Breast epithelium (tissue), 3 donors: ENCODE results near the gene AMBP.

Source experiments
- CTCF ChIP-seq, 3 donors: fragments of 450-650 bp; IDR thresholded peaks; one replicate each; pipeline ENCODE4 v1.5.1; 2016 to 2017; ENCODE audit warnings: antibody characterized with exemption in 3 of 3, mild to moderate bottlenecking in 3 of 3, moderate library complexity in 3 of 3
- POLR2AphosphoS5 ChIP-seq, 3 donors: sonication (generic); formaldehyde crosslinking; IDR thresholded peaks; one replicate each; pipeline ENCODE4 v1.6.1; 2017; ENCODE audit warnings: antibody characterized with exemption in 3 of 3

GRCh38 chr9:114123031-114123977 lies 45.2 kb upstream of the AMBP start:
- no peak for TF ChIP-seq POLR2AphosphoS5 (IDR thresholded peaks at IDR 0.05)
- no peak for TF ChIP-seq CTCF (IDR thresholded peaks at IDR 0.05)
